Prostate gland (tissue), 2 donors: ENCODE results near the gene MPP2. TPM values are rescaled to one million over a fixed set of nuclear protein-coding genes. Genes with fewer than 3 reads are reported as not detected.

Experiments used
- DNase-seq: peaks from one replicate; pipeline ENCODE4 v3.0.0-alpha.2; 2019; ENCODE audit warnings: low spot score
- H3K27ac ChIP-seq, 2 donors: fragments of 200-600 bp; sonication (generic); 2 replicates each; pipeline ENCODE4 v1.5.1; 2017 to 2019
- H3K27me3 ChIP-seq: fragments of 200-600 bp; sonication (generic); replicated peaks from 2 replicates; pipeline ENCODE4 v1.5.1; 2019; ENCODE audit not compliant: insufficient read depth
- H3K36me3 ChIP-seq, 2 donors: fragments of 200-600 bp; sonication (generic); 1 replicate in 1 of 2; 2 replicates in 1 of 2; pipeline versions ENCODE4 v1.5.1 to v1.8.1; 2017 to 2019
- H3K4me1 ChIP-seq: fragments of 200-600 bp; sonication (generic); replicated peaks from 2 replicates; pipeline ENCODE4 v1.5.1; 2019
- H3K4me3 ChIP-seq, 2 donors: fragments of 200-600 bp; sonication (generic); 2 replicates each; pipeline ENCODE4 v1.5.1; 2017 to 2019
- H3K9me3 ChIP-seq: fragments of 200-600 bp; sonication (generic); 2 replicates; pipeline ENCODE4 v1.5.1; 2017
- POLR2A ChIP-seq: fragments of 450-650 bp; IDR thresholded peaks from one replicate; pipeline ENCODE4 v1.6.1; 2016; ENCODE audit warnings: antibody characterized with exemption, mild to moderate bottlenecking
- POLR2AphosphoS5 ChIP-seq: sonication (generic); formaldehyde crosslinking; IDR thresholded peaks from one replicate; pipeline ENCODE4 v1.6.1; 2017; ENCODE audit warnings: antibody characterized with exemption
- WGBS: methylation state at CpG from one replicate; pipeline ENCODE4 v1.1.5; 2018; 5-methylcytosine and 5-hydroxymethylcytosine counted together
- intact Hi-C: fragments of 100-400 bp; cut with DNase I; formaldehyde crosslinking; loops from one replicate; pipeline ENCODE4 v1.14.2; 2022
- total RNA-seq, 2 donors: library from RNA; depleted of rRNA; stranded (reverse); fragments of >200 nt; gene quantifications; one replicate each; pipeline ENCODE4 v1.1.0, GENCODE V29; 2016
- TF ChIP-seq, protein P1 (sequence below), 4 experiments: fragments of 200-600 bp in 2 of 4; fragments of 450-650 bp in 2 of 4; sonication (generic) in 2 of 4; IDR thresholded peaks; 1 replicate in 3 of 4; 2 replicates in 1 of 4; pipeline ENCODE4 v1.5.1; 2016 to 2019; ENCODE audit warnings: antibody characterized with exemption in 4 of 4, mild to moderate bottlenecking in 2 of 4, moderate library complexity in 2 of 4

The MPP2 gene
- total RNA-seq, 2 donors from 2014 or later, result 14.9 to 17.7 TPM

DNA sequence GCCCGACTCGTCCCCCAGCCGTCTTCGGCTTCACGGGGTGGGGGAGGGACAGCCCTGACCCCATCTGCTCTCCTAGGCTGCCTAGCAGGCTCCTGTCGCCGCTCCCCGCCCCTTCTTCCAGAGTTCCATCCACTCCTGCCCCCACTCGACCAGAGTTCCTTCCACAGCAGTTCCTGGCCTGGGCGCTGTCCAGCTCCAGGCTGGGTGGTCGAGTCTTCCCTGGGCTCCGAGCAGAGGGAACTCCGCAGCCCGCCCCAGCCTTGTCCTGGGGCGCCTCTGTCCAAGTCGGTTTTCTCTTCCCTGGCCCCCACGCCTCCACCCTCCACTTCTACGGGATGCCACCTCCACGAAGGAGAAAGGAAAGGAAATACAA, 45.0 kb upstream of the MPP2 start:
- Histone ChIP-seq H3K27ac (no peak overlapping the region), H3K36me3 (no peaks in the 10 kb centered on the region), H3K4me1 (no peaks in the 10 kb centered on the region), H3K9me3 (no peaks in the 10 kb centered on the region), H3K27me3 (peaks cover 8% of the 10 kb centered on the region), H3K4me3 (no peak overlapping the region)
- WGBS, result 12% methylated on average over 19 of the region's 19 CpGs
- TF ChIP-seq POLR2A, result no peak
- TF ChIP-seq, protein P1, sequence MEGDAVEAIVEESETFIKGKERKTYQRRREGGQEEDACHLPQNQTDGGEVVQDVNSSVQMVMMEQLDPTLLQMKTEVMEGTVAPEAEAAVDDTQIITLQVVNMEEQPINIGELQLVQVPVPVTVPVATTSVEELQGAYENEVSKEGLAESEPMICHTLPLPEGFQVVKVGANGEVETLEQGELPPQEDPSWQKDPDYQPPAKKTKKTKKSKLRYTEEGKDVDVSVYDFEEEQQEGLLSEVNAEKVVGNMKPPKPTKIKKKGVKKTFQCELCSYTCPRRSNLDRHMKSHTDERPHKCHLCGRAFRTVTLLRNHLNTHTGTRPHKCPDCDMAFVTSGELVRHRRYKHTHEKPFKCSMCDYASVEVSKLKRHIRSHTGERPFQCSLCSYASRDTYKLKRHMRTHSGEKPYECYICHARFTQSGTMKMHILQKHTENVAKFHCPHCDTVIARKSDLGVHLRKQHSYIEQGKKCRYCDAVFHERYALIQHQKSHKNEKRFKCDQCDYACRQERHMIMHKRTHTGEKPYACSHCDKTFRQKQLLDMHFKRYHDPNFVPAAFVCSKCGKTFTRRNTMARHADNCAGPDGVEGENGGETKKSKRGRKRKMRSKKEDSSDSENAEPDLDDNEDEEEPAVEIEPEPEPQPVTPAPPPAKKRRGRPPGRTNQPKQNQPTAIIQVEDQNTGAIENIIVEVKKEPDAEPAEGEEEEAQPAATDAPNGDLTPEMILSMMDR (IDR thresholded peaks at IDR 0.05), result no peak
- TF ChIP-seq POLR2AphosphoS5, result no peak
- no peak for DNase-seq
- intact Hi-C loops, result no loop called here

DNA sequence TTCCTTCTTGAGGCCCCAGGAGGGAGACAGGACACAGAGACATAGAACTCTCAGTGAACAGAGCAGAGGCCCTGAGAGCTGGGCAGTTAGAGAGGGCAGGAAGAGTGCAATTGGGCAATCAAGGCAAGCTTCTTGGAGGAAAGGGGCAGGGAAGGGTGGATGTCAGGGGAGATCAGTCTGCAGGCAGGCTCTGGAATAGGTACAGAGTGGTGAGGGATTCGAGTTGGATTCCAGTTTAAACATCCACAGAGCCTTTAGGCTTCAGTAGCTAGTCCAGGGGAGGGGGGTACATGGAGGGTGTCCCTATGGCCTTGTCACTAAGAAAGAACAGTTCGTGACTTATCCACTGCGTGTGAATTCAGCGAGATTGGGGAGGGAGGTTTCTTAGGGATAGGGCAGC, 44.4 kb upstream of the MPP2 start:
- no peak overlapping the region for H3K4me3 ChIP-seq
- H3K27ac ChIP-seq, result no peak overlapping the region
- H3K9me3 ChIP-seq, result no peaks in the 10 kb centered on the region
- intact Hi-C loops, result no loop called here
- WGBS, result 78% methylated on average over 4 of the region's 4 CpGs
- TF ChIP-seq, protein P1 (IDR thresholded peaks at IDR 0.05), result no peak
- no peak for TF ChIP-seq POLR2AphosphoS5
- TF ChIP-seq POLR2A, result no peak
- no peaks in the 10 kb centered on the region for H3K36me3 ChIP-seq
- peaks cover 8% of the 10 kb centered on the region for H3K27me3 ChIP-seq
- H3K4me1 ChIP-seq, result no peaks in the 10 kb centered on the region
- DNase-seq, result no peak

DNA sequence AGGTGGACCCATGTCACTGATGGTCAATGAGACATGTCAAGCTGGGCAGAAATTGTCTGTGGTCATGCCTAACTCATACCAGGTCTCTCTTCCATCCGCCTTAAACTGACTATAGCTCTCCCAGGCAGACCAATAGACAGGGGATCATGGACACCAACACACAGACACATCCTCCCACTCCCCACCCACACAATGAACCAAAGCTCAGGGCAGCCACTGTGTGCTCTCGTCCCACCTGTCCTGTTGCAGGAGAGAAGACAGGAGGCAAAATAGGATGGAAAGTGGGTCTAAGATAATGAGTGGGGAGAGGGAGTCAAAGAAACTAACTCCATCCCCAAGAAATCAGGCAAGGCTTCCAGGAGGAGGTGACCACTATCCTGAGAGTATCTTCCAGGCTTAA, 43.2 kb upstream of the MPP2 start:
- no peak for DNase-seq
- peaks cover 8% of the 10 kb centered on the region for H3K27me3 ChIP-seq
- intact Hi-C loops, result no loop called here
- TF ChIP-seq POLR2AphosphoS5, result no peak
- TF ChIP-seq, protein P1 (IDR thresholded peaks at IDR 0.05), result no peak
- TF ChIP-seq POLR2A, result no peak
- no peak overlapping the region for H3K27ac ChIP-seq
- H3K4me3 ChIP-seq, result no peak overlapping the region
- no peaks in the 10 kb centered on the region for H3K4me1 ChIP-seq
- H3K36me3 ChIP-seq, result no peaks in the 10 kb centered on the region
- no peaks in the 10 kb centered on the region for H3K9me3 ChIP-seq
- 84% methylated on average over 2 of the region's 2 CpGs for WGBS

DNA sequence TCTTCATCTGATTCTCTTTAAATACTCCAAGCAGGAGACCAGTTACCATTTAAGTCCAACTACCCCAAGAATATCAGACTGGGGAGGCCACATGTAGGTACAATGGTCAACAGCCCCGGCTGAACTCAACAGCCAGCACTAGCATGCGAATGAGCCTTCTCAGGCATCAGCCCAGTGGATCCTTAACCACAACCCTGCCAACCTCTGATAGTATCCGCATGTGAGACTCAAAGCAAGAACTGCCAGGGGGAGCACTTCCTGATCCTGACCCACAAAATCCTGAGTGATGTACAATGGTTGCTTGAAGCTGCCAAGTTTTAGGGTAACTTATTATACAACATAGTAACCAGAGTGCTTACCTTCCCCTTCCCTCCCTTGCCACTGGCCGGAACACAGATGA, 42.4 kb upstream of the MPP2 start:
- H3K9me3 ChIP-seq, result no peaks in the 10 kb centered on the region

DNA sequence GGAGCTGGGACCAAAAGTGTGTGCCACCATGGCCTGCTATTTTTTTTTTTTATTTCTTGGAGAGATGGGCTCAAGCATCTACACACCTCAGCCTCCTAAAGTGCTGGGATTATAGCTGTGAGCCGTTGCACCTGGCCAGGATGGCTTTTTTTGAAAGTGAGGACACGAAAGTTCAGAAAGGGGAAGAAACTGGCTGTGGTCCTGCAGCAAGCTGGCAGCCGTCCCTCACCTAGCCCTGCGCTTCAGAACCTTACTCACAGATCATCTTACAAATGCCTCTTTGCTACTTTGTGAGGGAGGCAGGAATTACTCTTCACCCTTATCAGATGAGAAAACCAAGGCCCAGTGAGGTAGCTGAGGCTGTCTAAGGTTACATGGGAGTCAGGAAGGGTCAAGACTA, 39.4 kb upstream of the MPP2 start:
- H3K4me3 ChIP-seq, result no peak overlapping the region
- DNase-seq, result no peak
- TF ChIP-seq POLR2AphosphoS5 (no peak), POLR2A (no peak)
- TF ChIP-seq, protein P1 (IDR thresholded peaks at IDR 0.05), result no peak
- WGBS, result 35% methylated on average over 4 of the region's 4 CpGs
- H3K36me3 ChIP-seq, result no peaks in the 10 kb centered on the region
- H3K27ac ChIP-seq, result no peak overlapping the region
- intact Hi-C loops, result loop anchor here (10.0 kb wide), 2 partner anchors 168 to 218 kb away; no protein-coding TSS in a partner anchor
- H3K27me3 ChIP-seq, result no peaks in the 10 kb centered on the region
- no peaks in the 10 kb centered on the region for H3K9me3 ChIP-seq
- H3K4me1 ChIP-seq, result no peaks in the 10 kb centered on the region

More for the DNA sequence above, 42.4 kb upstream of the MPP2 start:
- DNase-seq, result no peak
- Histone ChIP-seq H3K4me1 (no peaks in the 10 kb centered on the region), H3K4me3 (no peak overlapping the region), H3K36me3 (no peaks in the 10 kb centered on the region), H3K27ac (no peak overlapping the region), H3K27me3 (peaks cover 8% of the 10 kb centered on the region)
- intact Hi-C loops, result loop anchor here (10.0 kb wide), 2 partner anchors 165 to 215 kb away; no protein-coding TSS in a partner anchor
- TF ChIP-seq POLR2AphosphoS5 (no peak), POLR2A (no peak)
- TF ChIP-seq, protein P1 (IDR thresholded peaks at IDR 0.05), result no peak
- 67% methylated on average over 4 of the region's 4 CpGs for WGBS
